GM12878 (cell line): Measurements from ENCODE around the gene KIAA1671. TPM values are rescaled to one million over a fixed set of nuclear protein-coding genes. Genes with fewer than 3 reads are reported as not detected.

Experiments
- ATAC-seq: fragments of 200-7000 bp; cut with Tn5 transposase; 3 replicates; pipeline ENCODE4 v1.9.1; 2020; ENCODE audit warnings: mild to moderate bottlenecking, moderate library complexity
- BruUV-seq: library from RNA; stranded (reverse); fragments of 400-500 nt; replicated peaks from 2 replicates; lab custom pipeline; 2021; lab: Mats Ljungman, UMichigan
- CTCF ChIA-PET: fragments of 300-600 bp; sonication (Branson Sonifier 250); formaldehyde crosslinking; extraction: SDS; loops from one replicate; lab custom pipeline; 2021; ENCODE audit warnings: inconsistent platforms; lab: Yijun Ruan, JAX
- POLR2A ChIA-PET: fragments of 350-600 bp; formaldehyde crosslinking; extraction: SDS; loops from one replicate; lab custom pipeline; 2021; ENCODE audit warnings: inconsistent platforms; lab: Charles Lee
- RAD21 ChIA-PET: fragments of 300-600 bp; sonication (Branson Sonifier 250); formaldehyde crosslinking; loops from one replicate; lab custom pipeline; 2023; ENCODE audit warnings: antibody characterized with exemption; ENCODE audit not compliant: unreplicated experiment; lab: Charles Lee
- SMC1A ChIA-PET: fragments of 300-600 bp; sonication (Branson Sonifier 250); formaldehyde crosslinking; loops from one replicate; lab custom pipeline; 2023; ENCODE audit not compliant: unreplicated experiment, uncharacterized antibody; lab: Charles Lee
- DNase-seq: peaks from one replicate; pipeline ENCODE4 v3.0.0-alpha.2; 2011; ENCODE audit warnings: low read depth, low spot score
- FAIRE-seq: peaks from 3 replicates; lab custom pipeline; 2011; peaks lifted over from hg19 to GRCh38; lab: Jason Lieb, UNC
- H2AFZ ChIP-seq: 2 replicates; pipeline ENCODE4 v1.6.0; 2011; ENCODE audit warnings: low read depth, low read length, control low read depth; ENCODE audit not compliant: control insufficient read depth
- H3K27ac ChIP-seq: 2 replicates; pipeline ENCODE4 v1.5.1; 2011; ENCODE audit warnings: control low read depth; ENCODE audit not compliant: control insufficient read depth, insufficient read depth
- H3K27me3 ChIP-seq, 2 experiments: replicated peaks in 1 of 2; 2 replicates each; pipeline versions ENCODE4 v1.6.0 to v1.6.1; 2011; ENCODE audit warnings: low read length in 1 of 2; ENCODE audit not compliant: control insufficient read depth in 2 of 2, insufficient read depth in 2 of 2
- H3K36me3 ChIP-seq, 2 experiments: 2 replicates each; pipeline ENCODE4 v1.5.1; 2011; ENCODE audit warnings: low read length in 1 of 2; ENCODE audit not compliant: control insufficient read depth in 2 of 2, insufficient read depth in 2 of 2
- H3K4me1 ChIP-seq: 2 replicates; pipeline ENCODE4 v1.6.1; 2011; ENCODE audit warnings: mild to moderate bottlenecking, low read length, moderate library complexity, mixed read lengths; ENCODE audit not compliant: control insufficient read depth, insufficient read depth
- H3K4me2 ChIP-seq: 2 replicates; pipeline ENCODE4 v1.6.0; 2011; ENCODE audit warnings: control low read depth; ENCODE audit not compliant: control insufficient read depth, insufficient read depth
- H3K4me3 ChIP-seq: fragments of 200-600 bp; sonication (generic); 2 replicates; pipeline ENCODE4 v1.5.1; 2016
- H3K79me2 ChIP-seq: 2 replicates; pipeline ENCODE4 v1.6.0; 2011; ENCODE audit warnings: low read length; ENCODE audit not compliant: control insufficient read depth, insufficient read depth
- H3K9ac ChIP-seq: 2 replicates; pipeline ENCODE4 v1.8.0; 2011; ENCODE audit warnings: low read length, control low read depth, mixed read lengths; ENCODE audit not compliant: control insufficient read depth, insufficient read depth
- H3K9me3 ChIP-seq: replicated peaks from 3 replicates; pipeline ENCODE4 v1.5.1; 2011; ENCODE audit warnings: mild to moderate bottlenecking, low read length; ENCODE audit not compliant: control insufficient read depth, insufficient read depth
- H4K20me1 ChIP-seq: 2 replicates; pipeline ENCODE4 v1.6.0; 2011; ENCODE audit not compliant: control insufficient read depth, insufficient read depth
- ASH2L ChIP-seq: fragments of 300-600, 200-600 bp; sonication (generic); IDR thresholded peaks from 2 replicates; pipeline ENCODE4 v1.6.1; 2017; ENCODE audit warnings: low read depth, mild to moderate bottlenecking, borderline replicate concordance
- BMI1 ChIP-seq: fragments of 450-650 bp; IDR thresholded peaks from 2 replicates; pipeline ENCODE4 v1.6.1; 2016; ENCODE audit warnings: mild to moderate bottlenecking, moderate library complexity, borderline replicate concordance
- CEBPB ChIP-seq, 2 experiments: fragments of 150-350 bp in 1 of 2; IDR thresholded peaks; 2 replicates each; pipeline ENCODE4 v1.6.1; 2012 to 2014; ENCODE audit warnings: low read depth in 2 of 2, low read length in 2 of 2, borderline replicate concordance in 1 of 2, inconsistent platforms in 1 of 2
- FOXK2 ChIP-seq: fragments of 450-650 bp; IDR thresholded peaks from 2 replicates; pipeline ENCODE4 v1.6.1; 2017; ENCODE audit warnings: mild to moderate bottlenecking, moderate library complexity
- JUNB ChIP-seq: IDR thresholded peaks from 2 replicates; pipeline ENCODE4 v1.6.1; 2016; ENCODE audit warnings: antibody characterized with exemption, mild to moderate bottlenecking
- KAT2A ChIP-seq: conservative IDR thresholded peaks from 2 replicates; pipeline ENCODE4 v1.6.1; 2011; ENCODE audit warnings: low read depth, low read length; ENCODE audit not compliant: control insufficient read depth
- MTA3 ChIP-seq: IDR thresholded peaks from 2 replicates; pipeline ENCODE4 v1.6.1; 2012; ENCODE audit warnings: low read length, inconsistent platforms, borderline replicate concordance
- NFXL1 ChIP-seq: fragments of 450-650 bp; IDR thresholded peaks from 2 replicates; pipeline ENCODE4 v1.6.1; 2017; ENCODE audit warnings: antibody characterized with exemption, mild to moderate bottlenecking, borderline replicate concordance
- NR2C2 ChIP-seq: IDR thresholded peaks from 2 replicates; pipeline ENCODE4 v1.6.1; 2011; ENCODE audit warnings: borderline replicate concordance, low read depth; ENCODE audit not compliant: control insufficient read depth, insufficient read length
- RELA ChIP-seq: fragments of 450-650 bp; IDR thresholded peaks from 2 replicates; pipeline ENCODE4 v1.8.0; 2014; ENCODE audit warnings: borderline replicate concordance; ENCODE audit not compliant: partially characterized antibody
- SMARCA5 ChIP-seq: fragments of 450-650 bp; IDR thresholded peaks from 2 replicates; pipeline ENCODE4 v1.6.1; 2017; ENCODE audit warnings: mild to moderate bottlenecking
- YY1 ChIP-seq: IDR thresholded peaks from 2 replicates; pipeline ENCODE4 v1.6.1; 2011; ENCODE audit warnings: low read depth, mild to moderate bottlenecking, low read length
- WGBS: methylation state at CpG from one replicate; pipeline ENCODE4 v1.1.6; 2016; ENCODE audit warnings: low lambda C conversion rate; ENCODE audit not compliant: insufficient replicate concordance, insufficient coverage; ENCODE audit errors: missing lambda C conversion rate; 5-methylcytosine and 5-hydroxymethylcytosine counted together
- in situ Hi-C: fragments of 300-500 bp; cut with MboI; formaldehyde crosslinking; loops from 9 replicates; pipeline ENCODE4 v1.14.3; 2018; ENCODE audit warnings: mixed read lengths
- intact Hi-C: fragments of 100-400 bp; cut with micrococcal nuclease; formaldehyde crosslinking; loops from one replicate; pipeline ENCODE4 v1.14.2; 2022; ENCODE audit not compliant: unreplicated experiment
- polyA plus RNA-seq, 11 experiments: library from polyadenylated mRNA; depleted of rRNA in 4 of 11; unstranded in 6 of 11; stranded (reverse) in 5 of 11; fragments of >200 nt; fragmentation: Nextera tagmentation in 4 of 11; fragmentation: Illumina TruSeq in 1 of 11; extraction: Ambion mirVana in 4 of 11; extraction: Trizol in 1 of 11; gene quantifications; 1 replicate in 1 of 11; 2 replicates in 10 of 11; pipeline versions ENCODE4 v1.2.1 to v1.2.3, GENCODE V29; 2011 to 2016; ENCODE audit warnings: inconsistent platforms in 2 of 11, missing spikeins in 2 of 11, low read depth in 1 of 11
- total RNA-seq, 4 experiments: library from RNA; depleted of rRNA in 3 of 4; stranded (reverse); fragments of >200 nt in 3 of 4; fragmentation: Illumina TruSeq in 1 of 4; extraction: Trizol in 1 of 4; gene quantifications; 2 replicates each; pipeline versions ENCODE4 v1.2.1 to v1.2.3, GENCODE V29; 2013 to 2021
- TF ChIP-seq, protein P1 (sequence below): fragments of 450-650 bp; IDR thresholded peaks from 2 replicates; pipeline ENCODE4 v1.6.1; 2017; ENCODE audit warnings: mild to moderate bottlenecking
- TF ChIP-seq, protein P2 (sequence below): fragments of 450-650 bp; formaldehyde crosslinking; IDR thresholded peaks from 2 replicates; pipeline ENCODE4 v1.4.0; 2022; ENCODE audit warnings: mild to moderate bottlenecking, moderate library complexity
- TF ChIP-seq, protein P3 (sequence below): fragments of 450-650 bp; IDR thresholded peaks from 2 replicates; pipeline ENCODE4 v1.6.1; 2018; ENCODE audit warnings: borderline replicate concordance, mild to moderate bottlenecking; ENCODE audit not compliant: partially characterized antibody

The KIAA1671 gene
- total and polyA plus RNA-seq, 10 of the 15 experiments (the other 5 are each of a cell fraction or from before 2014, with no cell fraction given), result 0.05 to 2.7 (median 0.33) TPM

DNA sequence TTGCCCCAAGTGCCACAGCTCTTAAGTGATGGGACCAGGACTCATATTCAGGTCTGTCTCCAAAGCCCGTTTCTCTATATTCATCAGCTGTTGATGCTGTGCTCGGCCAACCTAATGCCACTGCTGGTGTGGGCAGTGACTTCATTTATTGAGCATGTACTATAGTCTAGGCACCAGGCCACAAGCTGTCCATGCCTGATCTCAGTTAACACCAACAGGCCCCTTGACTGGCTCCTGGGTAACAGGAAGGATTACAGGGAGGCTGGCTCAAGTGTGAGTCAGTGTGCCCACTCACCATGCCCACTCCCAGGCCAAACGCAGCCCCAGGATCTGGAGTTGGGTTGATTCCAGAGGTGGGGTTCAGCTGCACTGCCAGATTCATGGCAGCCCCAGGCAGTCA, 258.3 kb downstream of the KIAA1671 start (continued):
- TF ChIP-seq, protein P1, sequence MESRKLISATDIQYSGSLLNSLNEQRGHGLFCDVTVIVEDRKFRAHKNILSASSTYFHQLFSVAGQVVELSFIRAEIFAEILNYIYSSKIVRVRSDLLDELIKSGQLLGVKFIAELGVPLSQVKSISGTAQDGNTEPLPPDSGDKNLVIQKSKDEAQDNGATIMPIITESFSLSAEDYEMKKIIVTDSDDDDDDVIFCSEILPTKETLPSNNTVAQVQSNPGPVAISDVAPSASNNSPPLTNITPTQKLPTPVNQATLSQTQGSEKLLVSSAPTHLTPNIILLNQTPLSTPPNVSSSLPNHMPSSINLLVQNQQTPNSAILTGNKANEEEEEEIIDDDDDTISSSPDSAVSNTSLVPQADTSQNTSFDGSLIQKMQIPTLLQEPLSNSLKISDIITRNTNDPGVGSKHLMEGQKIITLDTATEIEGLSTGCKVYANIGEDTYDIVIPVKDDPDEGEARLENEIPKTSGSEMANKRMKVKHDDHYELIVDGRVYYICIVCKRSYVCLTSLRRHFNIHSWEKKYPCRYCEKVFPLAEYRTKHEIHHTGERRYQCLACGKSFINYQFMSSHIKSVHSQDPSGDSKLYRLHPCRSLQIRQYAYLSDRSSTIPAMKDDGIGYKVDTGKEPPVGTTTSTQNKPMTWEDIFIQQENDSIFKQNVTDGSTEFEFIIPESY, result no peak
- TF ChIP-seq ASH2L (no peak), CEBPB (IDR thresholded peaks at IDR 0.05; ENCODE audit: borderline replicate concordance in 1 of 2, low read depth in 2 of 2, low read length in 2 of 2) (no peak), SMARCA5 (no peak), YY1 (no peak), NFXL1 (no peak), JUNB (no peak)
- TF ChIP-seq, all 136 proteins: peak for 0

DNA sequence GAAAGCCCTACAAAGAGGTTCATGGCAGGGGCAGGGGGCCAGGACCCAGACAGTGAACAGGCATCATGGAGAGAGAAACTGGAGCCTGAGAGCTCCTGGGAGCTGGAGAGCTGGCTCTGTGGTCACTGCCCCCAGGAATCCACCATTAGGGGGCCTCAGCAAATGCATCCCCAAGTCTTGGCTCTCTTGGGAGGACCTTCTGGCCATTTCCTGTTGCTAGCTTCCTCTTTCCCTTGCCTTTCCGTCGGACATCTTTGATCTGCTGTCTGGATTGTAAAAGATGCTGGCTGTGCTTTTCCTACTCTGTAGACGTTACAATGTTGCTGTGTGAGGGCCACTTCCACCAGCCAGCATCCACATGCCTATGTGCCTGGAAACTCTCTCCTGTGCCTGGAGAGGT, 259.8 kb downstream of the KIAA1671 start:
- Histone ChIP-seq H3K4me3 (no peak overlapping the region), H3K9ac (no peak overlapping the region), H2AFZ (no peak overlapping the region), H3K4me2 (no peak overlapping the region), H4K20me1 (no peaks in the 10 kb centered on the region; the same call in 1 of the 2 replicates), H3K27me3 (no peaks in the 10 kb centered on the region), H3K79me2 (no peaks in the 10 kb centered on the region), H3K4me1 (no peaks in the 10 kb centered on the region), H3K27ac (no peak overlapping the region), H3K9me3 (no peaks in the 10 kb centered on the region; the same call in 2 of the 3 replicates), H3K36me3 (no peaks in the 10 kb centered on the region)
- intact Hi-C loops (no loop called here), in situ Hi-C loops (no loop called here)
- 8% methylated on average over 3 of the region's 3 CpGs for WGBS
- RAD21 ChIA-PET, result no interaction called here
- DNase-seq (no peak), ATAC-seq (no peak), FAIRE-seq (no peak)
- CTCF ChIA-PET, result interaction anchor here (2.5 kb wide), 1 partner anchor 10 kb away, joined by 19 read pairs; no protein-coding TSS in a partner anchor
- SMC1A ChIA-PET, result interaction anchor here (1.4 kb wide), 1 partner anchor 121 kb away, joined by 3 read pairs; no protein-coding TSS in a partner anchor
- POLR2A ChIA-PET, result no interaction called here
- BruUV-seq, result no TSS peak
- TF ChIP-seq, protein P2, sequence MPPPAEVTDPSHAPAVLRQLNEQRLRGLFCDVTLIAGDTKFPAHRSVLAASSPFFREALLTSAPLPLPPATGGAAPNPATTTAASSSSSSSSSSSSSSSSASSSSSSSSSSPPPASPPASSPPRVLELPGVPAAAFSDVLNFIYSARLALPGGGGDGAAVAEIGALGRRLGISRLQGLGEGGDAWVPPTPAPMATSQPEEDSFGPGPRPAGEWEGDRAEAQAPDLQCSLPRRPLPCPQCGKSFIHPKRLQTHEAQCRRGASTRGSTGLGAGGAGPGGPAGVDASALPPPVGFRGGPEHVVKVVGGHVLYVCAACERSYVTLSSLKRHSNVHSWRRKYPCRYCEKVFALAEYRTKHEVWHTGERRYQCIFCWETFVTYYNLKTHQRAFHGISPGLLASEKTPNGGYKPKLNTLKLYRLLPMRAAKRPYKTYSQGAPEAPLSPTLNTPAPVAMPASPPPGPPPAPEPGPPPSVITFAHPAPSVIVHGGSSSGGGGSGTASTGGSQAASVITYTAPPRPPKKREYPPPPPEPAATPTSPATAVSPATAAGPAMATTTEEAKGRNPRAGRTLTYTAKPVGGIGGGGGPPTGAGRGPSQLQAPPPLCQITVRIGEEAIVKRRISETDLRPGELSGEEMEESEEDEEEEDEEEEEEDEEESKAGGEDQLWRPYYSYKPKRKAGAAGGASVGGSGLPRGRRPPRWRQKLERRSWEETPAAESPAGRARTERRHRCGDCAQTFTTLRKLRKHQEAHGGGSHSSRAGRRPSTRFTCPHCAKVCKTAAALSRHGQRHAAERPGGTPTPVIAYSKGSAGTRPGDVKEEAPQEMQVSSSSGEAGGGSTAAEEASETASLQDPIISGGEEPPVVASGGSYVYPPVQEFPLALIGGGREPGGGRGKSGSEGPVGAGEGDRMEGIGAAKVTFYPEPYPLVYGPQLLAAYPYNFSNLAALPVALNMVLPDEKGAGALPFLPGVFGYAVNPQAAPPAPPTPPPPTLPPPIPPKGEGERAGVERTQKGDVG (CRISPR knock-in tag), result no peak
- TF ChIP-seq FOXK2 (no peak), KAT2A (no peak), SMARCA5 (no peak), RELA (no peak), NR2C2 (no peak), MTA3 (no peak), BMI1 (no peak)
- TF ChIP-seq, protein P3, sequence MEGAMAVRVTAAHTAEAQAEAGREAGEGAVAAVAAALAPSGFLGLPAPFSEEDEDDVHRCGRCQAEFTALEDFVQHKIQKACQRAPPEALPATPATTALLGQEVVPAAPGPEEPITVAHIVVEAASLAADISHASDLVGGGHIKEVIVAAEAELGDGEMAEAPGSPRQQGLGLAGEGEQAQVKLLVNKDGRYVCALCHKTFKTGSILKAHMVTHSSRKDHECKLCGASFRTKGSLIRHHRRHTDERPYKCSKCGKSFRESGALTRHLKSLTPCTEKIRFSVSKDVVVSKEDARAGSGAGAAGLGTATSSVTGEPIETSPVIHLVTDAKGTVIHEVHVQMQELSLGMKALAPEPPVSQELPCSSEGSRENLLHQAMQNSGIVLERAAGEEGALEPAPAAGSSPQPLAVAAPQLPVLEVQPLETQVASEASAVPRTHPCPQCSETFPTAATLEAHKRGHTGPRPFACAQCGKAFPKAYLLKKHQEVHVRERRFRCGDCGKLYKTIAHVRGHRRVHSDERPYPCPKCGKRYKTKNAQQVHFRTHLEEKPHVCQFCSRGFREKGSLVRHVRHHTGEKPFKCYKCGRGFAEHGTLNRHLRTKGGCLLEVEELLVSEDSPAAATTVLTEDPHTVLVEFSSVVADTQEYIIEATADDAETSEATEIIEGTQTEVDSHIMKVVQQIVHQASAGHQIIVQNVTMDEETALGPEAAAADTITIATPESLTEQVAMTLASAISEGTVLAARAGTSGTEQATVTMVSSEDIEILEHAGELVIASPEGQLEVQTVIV, result no peak
